C4-2B (cell line): ENCODE data around the gene TTC23.

Experiments
- H3K27ac ChIP-seq: fragments of 450-650 bp; 2 replicates; pipeline ENCODE4 v1.5.1; 2017
- ZFX ChIP-seq: fragments of 450-650 bp; IDR thresholded peaks from 2 replicates; pipeline ENCODE4 v1.6.1; 2017
- TF ChIP-seq, protein P1 (sequence below): fragments of 450-650 bp; conservative IDR thresholded peaks from 2 replicates; pipeline ENCODE4 v1.5.1; 2017; ENCODE audit warnings: mild to moderate bottlenecking

Gene TTC23

DNA sequence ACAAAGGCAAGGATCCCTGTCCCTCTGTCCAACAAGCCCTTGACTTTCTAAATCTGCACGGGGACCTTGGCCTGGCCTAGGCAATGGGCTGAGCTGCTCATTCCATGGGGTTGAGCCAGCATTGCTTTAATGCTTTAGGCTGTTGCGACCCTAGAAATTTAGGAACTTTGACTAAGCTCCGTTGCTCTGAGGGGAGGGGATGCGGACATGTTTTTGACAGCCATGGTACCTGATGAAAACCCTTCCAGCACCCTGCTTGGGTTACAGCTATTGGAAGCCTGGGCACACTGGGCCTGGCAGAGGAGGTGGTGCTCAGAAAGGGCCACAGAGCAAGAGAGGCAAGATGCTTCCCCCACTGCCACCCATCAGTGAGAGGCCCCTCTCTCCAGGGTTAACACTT, 107.4 kb downstream of the TTC23 start:
- H3K27ac ChIP-seq = no peak overlapping the region
- TF ChIP-seq, protein P1, sequence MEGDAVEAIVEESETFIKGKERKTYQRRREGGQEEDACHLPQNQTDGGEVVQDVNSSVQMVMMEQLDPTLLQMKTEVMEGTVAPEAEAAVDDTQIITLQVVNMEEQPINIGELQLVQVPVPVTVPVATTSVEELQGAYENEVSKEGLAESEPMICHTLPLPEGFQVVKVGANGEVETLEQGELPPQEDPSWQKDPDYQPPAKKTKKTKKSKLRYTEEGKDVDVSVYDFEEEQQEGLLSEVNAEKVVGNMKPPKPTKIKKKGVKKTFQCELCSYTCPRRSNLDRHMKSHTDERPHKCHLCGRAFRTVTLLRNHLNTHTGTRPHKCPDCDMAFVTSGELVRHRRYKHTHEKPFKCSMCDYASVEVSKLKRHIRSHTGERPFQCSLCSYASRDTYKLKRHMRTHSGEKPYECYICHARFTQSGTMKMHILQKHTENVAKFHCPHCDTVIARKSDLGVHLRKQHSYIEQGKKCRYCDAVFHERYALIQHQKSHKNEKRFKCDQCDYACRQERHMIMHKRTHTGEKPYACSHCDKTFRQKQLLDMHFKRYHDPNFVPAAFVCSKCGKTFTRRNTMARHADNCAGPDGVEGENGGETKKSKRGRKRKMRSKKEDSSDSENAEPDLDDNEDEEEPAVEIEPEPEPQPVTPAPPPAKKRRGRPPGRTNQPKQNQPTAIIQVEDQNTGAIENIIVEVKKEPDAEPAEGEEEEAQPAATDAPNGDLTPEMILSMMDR = no peak
- TF ChIP-seq ZFX = no peak

DNA sequence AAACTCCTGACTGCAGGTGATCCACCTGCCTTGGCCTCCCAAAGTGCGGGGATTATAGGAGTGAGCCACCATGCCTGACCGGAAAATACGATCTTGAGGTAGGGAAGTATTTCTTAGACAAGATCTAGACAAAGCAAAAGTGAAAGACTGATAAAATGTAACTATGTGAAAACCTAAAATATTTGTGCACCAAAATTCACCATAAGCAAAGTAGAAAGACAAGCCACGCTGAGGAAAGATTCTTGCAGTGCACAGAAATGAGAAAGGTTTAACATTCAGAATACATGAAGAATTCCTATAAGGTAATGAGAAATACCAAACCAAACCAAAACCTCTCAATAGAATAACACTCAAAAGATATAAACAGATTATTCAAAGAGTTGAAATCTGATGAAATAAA, 108.8 kb downstream of the TTC23 start:
- no peak overlapping the region for H3K27ac ChIP-seq

DNA sequence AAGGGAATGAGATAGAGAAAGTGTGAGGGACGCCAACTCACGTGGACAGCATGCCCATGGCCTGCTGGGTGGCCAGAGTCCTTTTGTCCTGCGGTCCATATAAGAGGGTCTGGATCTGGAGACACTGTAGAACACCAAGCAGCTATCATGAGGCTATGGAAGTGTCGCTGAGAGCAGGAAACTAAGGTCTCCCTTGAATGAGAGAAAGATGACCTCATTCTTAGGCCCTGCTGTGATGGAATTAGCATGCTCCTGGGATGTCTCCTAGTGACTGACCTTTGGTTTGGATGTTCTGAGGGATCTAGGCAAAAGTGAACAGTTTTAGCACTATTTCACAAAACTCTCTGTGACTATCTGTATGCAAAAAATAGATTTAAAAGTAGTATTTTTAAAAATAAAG, 110.1 kb downstream of the TTC23 start:
- TF ChIP-seq, protein P1 = no peak
- H3K27ac ChIP-seq = no peak overlapping the region

More for the DNA sequence above, 108.8 kb downstream of the TTC23 start:
- TF ChIP-seq, protein P1 = no peak
- no peak for TF ChIP-seq ZFX

DNA sequence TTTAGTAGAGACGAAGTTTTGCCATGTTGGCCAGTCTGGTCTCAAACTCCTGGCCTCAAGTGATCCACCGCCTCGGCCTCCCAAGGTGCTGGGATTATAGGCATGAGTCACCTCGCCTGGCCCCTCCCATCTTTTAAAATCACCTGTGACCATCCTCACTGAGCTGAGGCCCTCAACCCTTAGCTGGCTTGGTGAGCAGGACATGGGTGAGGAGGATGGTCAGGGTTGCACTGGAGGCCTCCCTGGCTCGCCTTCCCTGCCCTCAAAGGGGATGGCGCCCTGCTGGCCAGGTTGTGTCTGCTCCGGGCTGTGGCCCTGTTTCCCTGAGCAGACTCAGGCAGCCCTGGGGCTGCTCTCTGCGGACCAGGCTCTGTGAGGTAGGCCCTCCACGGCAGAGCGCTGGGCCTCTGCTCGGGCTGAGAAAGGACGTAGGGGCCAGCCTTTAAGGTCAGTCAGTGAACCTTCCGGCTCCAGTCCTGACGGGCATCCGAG, 110.8 kb downstream of the TTC23 start:
- TF ChIP-seq, protein P1 = no peak
- TF ChIP-seq ZFX = no peak
- H3K27ac ChIP-seq = no peak overlapping the region

DNA sequence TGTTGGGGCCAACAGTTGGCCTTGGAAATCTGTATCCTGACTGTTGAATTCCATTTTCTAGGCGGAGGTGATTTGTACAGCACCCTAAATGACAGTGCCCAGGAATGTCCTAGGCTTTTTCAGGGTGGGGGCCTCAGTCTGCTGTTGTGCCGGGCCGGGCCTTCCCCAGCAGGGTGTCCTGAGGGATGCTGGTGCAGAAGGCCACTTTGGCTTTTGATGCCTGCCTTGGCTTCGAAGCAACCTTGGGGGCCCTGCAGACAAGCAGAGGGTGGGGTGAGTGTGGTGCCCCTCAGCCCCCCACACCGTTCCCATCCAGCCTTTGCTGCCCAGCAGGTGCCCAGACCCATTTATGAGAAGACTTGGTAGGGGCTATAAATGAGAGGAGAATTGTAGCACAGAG, 111.5 kb downstream of the TTC23 start:
- TF ChIP-seq, protein P1 = no peak
- no peak for TF ChIP-seq ZFX
- no peak overlapping the region for H3K27ac ChIP-seq

DNA sequence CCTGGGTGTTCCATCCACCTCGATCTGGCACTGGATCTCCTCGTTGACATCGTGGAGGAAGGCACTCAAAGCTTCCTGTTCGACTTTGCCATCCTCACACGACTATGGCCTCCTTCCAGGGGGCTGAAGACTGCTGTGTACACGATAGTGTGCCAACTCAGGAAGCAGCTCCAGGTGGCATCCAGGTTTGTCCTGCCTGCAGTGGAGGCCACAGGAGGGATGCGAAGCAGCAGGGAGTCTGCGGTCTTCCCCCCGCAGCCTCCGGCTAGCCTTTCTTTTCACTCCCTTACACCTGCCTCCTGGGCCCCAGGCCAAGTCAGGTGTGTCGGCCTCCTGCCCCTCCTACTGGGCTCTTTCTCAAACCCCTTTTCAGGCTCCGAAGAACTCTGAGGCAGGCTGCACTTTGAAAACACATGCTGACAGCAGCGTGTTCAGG, 112.3 kb downstream of the TTC23 start:
- TF ChIP-seq ZFX = no peak
- TF ChIP-seq, protein P1 = no peak
- peak overlapping the region; percentile 31 for H3K27ac ChIP-seq

DNA sequence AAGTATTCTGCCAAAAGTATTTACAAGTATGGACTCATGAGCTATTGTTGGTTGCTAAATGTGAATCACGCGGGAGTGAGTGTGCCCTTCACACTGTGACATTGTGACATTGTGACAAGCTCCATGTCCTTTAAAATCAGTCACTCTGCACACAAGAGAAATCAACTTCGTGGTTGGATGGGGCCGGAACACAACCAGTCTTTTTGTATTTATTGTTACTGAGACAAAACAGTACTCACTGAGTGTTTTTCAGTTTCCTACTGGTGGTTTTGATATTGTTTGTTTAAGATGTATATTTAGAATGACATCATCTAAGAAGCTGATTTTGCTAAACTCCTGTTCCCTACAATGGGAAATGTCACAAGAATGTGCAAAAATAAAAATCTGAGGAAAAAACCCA, 114.2 kb downstream of the TTC23 start:
- TF ChIP-seq, protein P1 = no peak
- no peak for TF ChIP-seq ZFX
- H3K27ac ChIP-seq = peak overlapping the region; percentile 6; the same call in 1 of the 2 replicates
